ENCODE results near the gene PCGF3.

DNA sequence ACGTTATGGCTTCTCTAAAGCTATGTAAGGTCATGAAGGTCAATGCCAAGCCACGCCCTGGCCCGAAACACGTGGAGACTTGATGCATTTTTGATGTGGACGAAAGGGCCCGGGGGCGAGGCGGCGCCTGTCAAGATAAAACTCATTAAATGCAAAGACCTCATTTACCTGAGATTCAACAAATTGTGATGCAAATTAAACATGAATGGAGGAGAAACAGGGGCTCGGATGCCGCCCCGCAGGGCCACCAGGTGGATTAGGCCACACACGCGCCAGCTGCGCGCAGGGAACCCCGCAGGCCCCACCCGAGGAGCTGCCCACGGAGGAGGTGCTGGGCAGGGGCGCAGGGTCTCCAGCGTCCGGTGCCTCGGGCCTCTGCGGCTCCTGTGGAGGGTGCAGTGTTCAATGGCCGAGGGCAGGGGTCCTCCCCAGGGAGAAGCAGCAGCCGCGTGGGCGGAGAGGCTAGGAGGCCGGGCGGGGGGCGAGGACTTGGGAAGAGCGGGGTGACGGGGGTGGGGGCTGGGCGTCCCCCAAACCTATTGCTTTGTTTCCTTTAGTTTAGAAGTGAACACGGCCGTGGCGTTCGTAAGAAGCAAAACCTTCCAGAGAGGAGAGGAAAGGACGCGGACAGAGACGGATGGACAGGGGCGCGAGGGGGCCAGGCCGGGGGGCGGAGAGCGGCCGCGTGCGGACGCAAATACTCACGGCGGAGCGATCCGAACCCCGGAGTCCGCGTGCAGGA is 79.9 kb downstream of the PCGF3 start:
- TF ChIP-seq, protein P1, sequence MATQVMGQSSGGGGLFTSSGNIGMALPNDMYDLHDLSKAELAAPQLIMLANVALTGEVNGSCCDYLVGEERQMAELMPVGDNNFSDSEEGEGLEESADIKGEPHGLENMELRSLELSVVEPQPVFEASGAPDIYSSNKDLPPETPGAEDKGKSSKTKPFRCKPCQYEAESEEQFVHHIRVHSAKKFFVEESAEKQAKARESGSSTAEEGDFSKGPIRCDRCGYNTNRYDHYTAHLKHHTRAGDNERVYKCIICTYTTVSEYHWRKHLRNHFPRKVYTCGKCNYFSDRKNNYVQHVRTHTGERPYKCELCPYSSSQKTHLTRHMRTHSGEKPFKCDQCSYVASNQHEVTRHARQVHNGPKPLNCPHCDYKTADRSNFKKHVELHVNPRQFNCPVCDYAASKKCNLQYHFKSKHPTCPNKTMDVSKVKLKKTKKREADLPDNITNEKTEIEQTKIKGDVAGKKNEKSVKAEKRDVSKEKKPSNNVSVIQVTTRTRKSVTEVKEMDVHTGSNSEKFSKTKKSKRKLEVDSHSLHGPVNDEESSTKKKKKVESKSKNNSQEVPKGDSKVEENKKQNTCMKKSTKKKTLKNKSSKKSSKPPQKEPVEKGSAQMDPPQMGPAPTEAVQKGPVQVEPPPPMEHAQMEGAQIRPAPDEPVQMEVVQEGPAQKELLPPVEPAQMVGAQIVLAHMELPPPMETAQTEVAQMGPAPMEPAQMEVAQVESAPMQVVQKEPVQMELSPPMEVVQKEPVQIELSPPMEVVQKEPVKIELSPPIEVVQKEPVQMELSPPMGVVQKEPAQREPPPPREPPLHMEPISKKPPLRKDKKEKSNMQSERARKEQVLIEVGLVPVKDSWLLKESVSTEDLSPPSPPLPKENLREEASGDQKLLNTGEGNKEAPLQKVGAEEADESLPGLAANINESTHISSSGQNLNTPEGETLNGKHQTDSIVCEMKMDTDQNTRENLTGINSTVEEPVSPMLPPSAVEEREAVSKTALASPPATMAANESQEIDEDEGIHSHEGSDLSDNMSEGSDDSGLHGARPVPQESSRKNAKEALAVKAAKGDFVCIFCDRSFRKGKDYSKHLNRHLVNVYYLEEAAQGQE (tag by site-specific recombination; IDR thresholded peaks at IDR 0.05), result no peak
- TF ChIP-seq, protein P2, sequence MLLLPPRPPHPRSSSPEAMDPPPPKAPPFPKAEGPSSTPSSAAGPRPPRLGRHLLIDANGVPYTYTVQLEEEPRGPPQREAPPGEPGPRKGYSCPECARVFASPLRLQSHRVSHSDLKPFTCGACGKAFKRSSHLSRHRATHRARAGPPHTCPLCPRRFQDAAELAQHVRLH (tag by site-specific recombination; IDR thresholded peaks at IDR 0.05), result no peak
- no peak for TF ChIP-seq ZNF211 (tag by site-specific recombination; IDR thresholded peaks at IDR 0.05; ENCODE audit: low read depth)
- TF ChIP-seq, protein P3, sequence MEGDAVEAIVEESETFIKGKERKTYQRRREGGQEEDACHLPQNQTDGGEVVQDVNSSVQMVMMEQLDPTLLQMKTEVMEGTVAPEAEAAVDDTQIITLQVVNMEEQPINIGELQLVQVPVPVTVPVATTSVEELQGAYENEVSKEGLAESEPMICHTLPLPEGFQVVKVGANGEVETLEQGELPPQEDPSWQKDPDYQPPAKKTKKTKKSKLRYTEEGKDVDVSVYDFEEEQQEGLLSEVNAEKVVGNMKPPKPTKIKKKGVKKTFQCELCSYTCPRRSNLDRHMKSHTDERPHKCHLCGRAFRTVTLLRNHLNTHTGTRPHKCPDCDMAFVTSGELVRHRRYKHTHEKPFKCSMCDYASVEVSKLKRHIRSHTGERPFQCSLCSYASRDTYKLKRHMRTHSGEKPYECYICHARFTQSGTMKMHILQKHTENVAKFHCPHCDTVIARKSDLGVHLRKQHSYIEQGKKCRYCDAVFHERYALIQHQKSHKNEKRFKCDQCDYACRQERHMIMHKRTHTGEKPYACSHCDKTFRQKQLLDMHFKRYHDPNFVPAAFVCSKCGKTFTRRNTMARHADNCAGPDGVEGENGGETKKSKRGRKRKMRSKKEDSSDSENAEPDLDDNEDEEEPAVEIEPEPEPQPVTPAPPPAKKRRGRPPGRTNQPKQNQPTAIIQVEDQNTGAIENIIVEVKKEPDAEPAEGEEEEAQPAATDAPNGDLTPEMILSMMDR (tag by site-specific recombination; IDR thresholded peaks at IDR 0.05), result no peak
- TF ChIP-seq ZNF174 (tag by site-specific recombination; IDR thresholded peaks at IDR 0.05), result no peak
- TF ChIP-seq TCF7L2 (IDR thresholded peaks at IDR 0.05; ENCODE audit: borderline replicate concordance, low read depth, low read length), result no peak
- no peak for TF ChIP-seq ZNF132 (tag by site-specific recombination; IDR thresholded peaks at IDR 0.05; ENCODE audit: borderline replicate concordance)
- no peak for TF ChIP-seq MYNN (tag by site-specific recombination; IDR thresholded peaks at IDR 0.05; ENCODE audit: borderline replicate concordance)
- TF ChIP-seq ZBTB7A (tag by site-specific recombination; IDR thresholded peaks at IDR 0.05; ENCODE audit: low read depth), result no peak
- TF ChIP-seq, protein P4, sequence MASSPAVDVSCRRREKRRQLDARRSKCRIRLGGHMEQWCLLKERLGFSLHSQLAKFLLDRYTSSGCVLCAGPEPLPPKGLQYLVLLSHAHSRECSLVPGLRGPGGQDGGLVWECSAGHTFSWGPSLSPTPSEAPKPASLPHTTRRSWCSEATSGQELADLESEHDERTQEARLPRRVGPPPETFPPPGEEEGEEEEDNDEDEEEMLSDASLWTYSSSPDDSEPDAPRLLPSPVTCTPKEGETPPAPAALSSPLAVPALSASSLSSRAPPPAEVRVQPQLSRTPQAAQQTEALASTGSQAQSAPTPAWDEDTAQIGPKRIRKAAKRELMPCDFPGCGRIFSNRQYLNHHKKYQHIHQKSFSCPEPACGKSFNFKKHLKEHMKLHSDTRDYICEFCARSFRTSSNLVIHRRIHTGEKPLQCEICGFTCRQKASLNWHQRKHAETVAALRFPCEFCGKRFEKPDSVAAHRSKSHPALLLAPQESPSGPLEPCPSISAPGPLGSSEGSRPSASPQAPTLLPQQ (tag by site-specific recombination; IDR thresholded peaks at IDR 0.05), result no peak
- TF ChIP-seq ZNF121 (tag by site-specific recombination; IDR thresholded peaks at IDR 0.05), result no peak
- TF ChIP-seq ZNF473 (tag by site-specific recombination; IDR thresholded peaks at IDR 0.05), result no peak
- TF ChIP-seq, protein P5, sequence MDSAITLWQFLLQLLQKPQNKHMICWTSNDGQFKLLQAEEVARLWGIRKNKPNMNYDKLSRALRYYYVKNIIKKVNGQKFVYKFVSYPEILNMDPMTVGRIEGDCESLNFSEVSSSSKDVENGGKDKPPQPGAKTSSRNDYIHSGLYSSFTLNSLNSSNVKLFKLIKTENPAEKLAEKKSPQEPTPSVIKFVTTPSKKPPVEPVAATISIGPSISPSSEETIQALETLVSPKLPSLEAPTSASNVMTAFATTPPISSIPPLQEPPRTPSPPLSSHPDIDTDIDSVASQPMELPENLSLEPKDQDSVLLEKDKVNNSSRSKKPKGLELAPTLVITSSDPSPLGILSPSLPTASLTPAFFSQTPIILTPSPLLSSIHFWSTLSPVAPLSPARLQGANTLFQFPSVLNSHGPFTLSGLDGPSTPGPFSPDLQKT (IDR thresholded peaks at IDR 0.05; ENCODE audit: borderline replicate concordance, low read depth, low read length), result no peak
